Left lung (tissue), 10 donors: ENCODE measurements around the gene CFAP221. TPM values are rescaled to one million over a fixed set of nuclear protein-coding genes. Genes with fewer than 3 reads are reported as not detected.
A peak's percentile ranks its signal among the peaks of the same experiment; 100 is the strongest.

Experiments
- ATAC-seq: fragments of 200-7000 bp; cut with Tn5 transposase; one replicate; pipeline ENCODE4 v1.9.1; 2020; ENCODE audit warnings: moderate library complexity
- DNase-seq, 4 donors: peaks; one replicate each; pipeline ENCODE4 v3.0.0-alpha.2; 2013 to 2020
- H3K27ac ChIP-seq, 2 donors: fragments of 200-600 bp; sonication (generic) in 1 of 2; one replicate each; pipeline versions ENCODE4 v1.5.0 to v1.8.0; 2020 to 2021
- H3K27me3 ChIP-seq, 2 donors: fragments of 200-600 bp; sonication (generic) in 1 of 2; one replicate each; pipeline versions ENCODE4 v1.5.0 to v1.8.0; 2020 to 2021
- H3K36me3 ChIP-seq, 2 donors: fragments of 200-600 bp; sonication (generic) in 1 of 2; one replicate each; pipeline versions ENCODE4 v1.5.0 to v1.8.0; 2020 to 2021
- H3K4me1 ChIP-seq, 2 donors: fragments of 200-600 bp; one replicate each; pipeline ENCODE4 v1.8.0; 2021
- H3K4me3 ChIP-seq, 2 donors: fragments of 200-600 bp; sonication (generic) in 1 of 2; one replicate each; pipeline versions ENCODE4 v1.5.0 to v1.8.0; 2020 to 2021; ENCODE audit warnings: mild to moderate bottlenecking in 1 of 2
- H3K9me3 ChIP-seq, 2 donors: fragments of 200-600 bp; sonication (generic) in 1 of 2; one replicate each; pipeline versions ENCODE4 v1.5.0 to v1.8.0; 2020 to 2021
- intact Hi-C, 2 donors: fragments of 100-400 bp; cut with DNase I; formaldehyde crosslinking; loops; one replicate each; pipeline versions ENCODE4 v1.11.2 to v1.14.2; 2022
- polyA plus RNA-seq, 6 donors: library from polyadenylated mRNA; unstranded; fragments of 120-200 nt; gene quantifications; one replicate each; pipeline ENCODE4 v1.2.1, GENCODE V29; 2013; ENCODE audit not compliant: insufficient read length in 6 of 6
- total RNA-seq, 2 donors: library from RNA; stranded (reverse); fragmentation: NEBNext Ultra II Directional; extraction: Animal tissue kit (Norgen Biotek cat#: 25700); gene quantifications; one replicate each; pipeline ENCODE4 v1.2.1, GENCODE V29; 2021
- TF ChIP-seq, protein P1 (sequence below), 2 donors: fragments of 200-600 bp; sonication (generic) in 1 of 2; IDR thresholded peaks; one replicate each; pipeline versions ENCODE4 v1.5.0 to v1.8.0; 2021; ENCODE audit warnings: antibody characterized with exemption in 2 of 2
- donor health status: DM: no; HTN: yes; CAD: no.
- donor health status: DM: no; HTN: no; CAD: no.

CFAP221 gene
- total and polyA plus RNA-seq, 8 donors, result 10.6 to 20.8 (median 16.7) TPM

DNA sequence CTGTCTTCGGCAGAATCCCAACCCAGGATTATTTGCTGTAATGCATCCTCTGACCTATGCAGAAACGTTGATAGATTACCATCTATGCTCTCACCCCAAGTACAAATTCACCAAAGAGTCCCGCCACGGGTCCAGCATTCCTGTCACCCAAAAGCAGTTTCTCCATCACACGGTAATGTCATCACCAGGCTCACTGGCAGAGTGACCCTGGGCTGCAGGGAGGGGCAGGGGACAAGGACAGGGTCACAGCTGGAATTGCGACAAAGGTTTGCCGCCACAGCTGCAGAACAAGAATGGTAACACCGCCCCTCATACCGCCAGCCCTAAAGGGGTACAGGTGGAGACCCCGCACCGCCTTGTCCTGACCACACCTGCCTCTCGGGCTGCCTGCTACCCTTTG, 94.0 kb downstream of the CFAP221 start:
- TF ChIP-seq, protein P1, sequence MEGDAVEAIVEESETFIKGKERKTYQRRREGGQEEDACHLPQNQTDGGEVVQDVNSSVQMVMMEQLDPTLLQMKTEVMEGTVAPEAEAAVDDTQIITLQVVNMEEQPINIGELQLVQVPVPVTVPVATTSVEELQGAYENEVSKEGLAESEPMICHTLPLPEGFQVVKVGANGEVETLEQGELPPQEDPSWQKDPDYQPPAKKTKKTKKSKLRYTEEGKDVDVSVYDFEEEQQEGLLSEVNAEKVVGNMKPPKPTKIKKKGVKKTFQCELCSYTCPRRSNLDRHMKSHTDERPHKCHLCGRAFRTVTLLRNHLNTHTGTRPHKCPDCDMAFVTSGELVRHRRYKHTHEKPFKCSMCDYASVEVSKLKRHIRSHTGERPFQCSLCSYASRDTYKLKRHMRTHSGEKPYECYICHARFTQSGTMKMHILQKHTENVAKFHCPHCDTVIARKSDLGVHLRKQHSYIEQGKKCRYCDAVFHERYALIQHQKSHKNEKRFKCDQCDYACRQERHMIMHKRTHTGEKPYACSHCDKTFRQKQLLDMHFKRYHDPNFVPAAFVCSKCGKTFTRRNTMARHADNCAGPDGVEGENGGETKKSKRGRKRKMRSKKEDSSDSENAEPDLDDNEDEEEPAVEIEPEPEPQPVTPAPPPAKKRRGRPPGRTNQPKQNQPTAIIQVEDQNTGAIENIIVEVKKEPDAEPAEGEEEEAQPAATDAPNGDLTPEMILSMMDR (IDR thresholded peaks at IDR 0.05), result no peak
- no peak for DNase-seq
- H3K9me3 ChIP-seq, result no peaks in the 10 kb centered on the region
- H3K27me3 ChIP-seq, result no peaks in the 10 kb centered on the region
- no peaks in the 10 kb centered on the region for H3K36me3 ChIP-seq
- peaks cover 3 to 9% of the 10 kb centered on the region in 2 donors for H3K4me1 ChIP-seq
- ATAC-seq, result no peak
- intact Hi-C loops, result no loop called here
- H3K27ac ChIP-seq, result no peak overlapping the region
- H3K4me3 ChIP-seq, result no peak overlapping the region

GRCh38 chr2:119638685-119639554, 94.7 kb downstream of the CFAP221 start:
- ATAC-seq, result peak; percentile 17
- DNase-seq, result peak in 2 of 4 donors; percentile 53 to 75

GRCh38 chr2:119641562-119642258, 97.5 kb downstream of the CFAP221 start:
- intact Hi-C loops, result no loop called here
- peak; percentile 97 for ATAC-seq
- Histone ChIP-seq H3K4me3 (no peak overlapping the region), H3K27me3 (no peaks in the 10 kb centered on the region), H3K36me3 (no peaks in the 10 kb centered on the region), H3K4me1 (peaks cover 10 to 18% of the 10 kb centered on the region in 2 donors), H3K27ac (no peak overlapping the region), H3K9me3 (no peaks in the 10 kb centered on the region)
- TF ChIP-seq, protein P1 (IDR thresholded peaks at IDR 0.05), result peak; percentile 93 to 94
- DNase-seq, result peak; percentile 58 to 89 (median 75)

More at GRCh38 chr2:119638685-119639554, 94.7 kb downstream of the CFAP221 start:
- H3K27ac ChIP-seq, result no peak overlapping the region
- intact Hi-C loops, result no loop called here
- no peaks in the 10 kb centered on the region for H3K36me3 ChIP-seq
- no peaks in the 10 kb centered on the region for H3K27me3 ChIP-seq
- H3K4me1 ChIP-seq, result peaks cover 3 to 9% of the 10 kb centered on the region in 2 donors
- no peak overlapping the region for H3K4me3 ChIP-seq
- TF ChIP-seq, protein P1 (IDR thresholded peaks at IDR 0.05), result no peak
- no peaks in the 10 kb centered on the region for H3K9me3 ChIP-seq

DNA sequence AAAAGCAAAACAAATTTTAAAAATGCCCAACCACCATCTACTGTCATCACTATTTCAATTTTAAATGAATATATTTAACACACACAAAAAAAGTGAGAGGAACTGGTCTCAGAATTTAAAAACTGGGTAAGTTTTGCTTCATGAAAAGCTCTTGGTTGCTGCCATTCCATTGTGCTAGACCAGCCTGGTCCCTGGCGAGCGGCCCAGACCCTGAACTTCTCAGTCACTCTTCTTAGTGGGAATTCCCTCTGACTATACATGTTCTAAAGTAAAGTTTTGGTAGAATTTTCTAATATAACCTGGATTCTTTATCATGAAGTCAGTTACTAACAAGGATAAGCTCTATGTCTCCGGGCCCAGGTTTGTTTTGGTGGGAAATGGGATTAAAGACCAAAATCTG, 99.9 kb downstream of the CFAP221 start:
- TF ChIP-seq, protein P1 (IDR thresholded peaks at IDR 0.05), result no peak
- H3K27me3 ChIP-seq, result no peaks in the 10 kb centered on the region
- no peaks in the 10 kb centered on the region for H3K36me3 ChIP-seq
- H3K27ac ChIP-seq, result no peak overlapping the region
- H3K4me3 ChIP-seq, result no peak overlapping the region
- intact Hi-C loops, result no loop called here
- H3K4me1 ChIP-seq, result peaks cover 10 to 23% of the 10 kb centered on the region in 2 donors
- ATAC-seq (no peak), DNase-seq (no peak)
- H3K9me3 ChIP-seq, result peaks cover 0 to 4% of the 10 kb centered on the region in 2 donors
